Inflammatory macrophage (primary cell): ENCODE data around the gene CALML6.

ENCODE experiments used
- DNase-seq, 2 donors: peaks; one replicate each; pipeline ENCODE4 v3.0.0-alpha.2; 2020 to 2022

The CALML6 gene

GRCh38 chr1:1943834-1944570 is 28.9 kb downstream of the CALML6 start:
- peak; percentile 24 to 48 for DNase-seq

- DNase-seq: no peak
Measured at GRCh38 chr1:1945782-1946393, 30.8 kb downstream of the CALML6 start.

GRCh38 chr1:1946540-1946939 is 31.5 kb downstream of the CALML6 start:
- DNase-seq: no peak

- DNase-seq: no peak
Measured at GRCh38 chr1:1947493-1947892, 32.4 kb downstream of the CALML6 start.

GRCh38 chr1:1948783-1949182 is 33.7 kb downstream of the CALML6 start:
- DNase-seq: no peak

GRCh38 chr1:1950940-1951339 is 35.9 kb downstream of the CALML6 start:
- DNase-seq: no peak

- DNase-seq: no peak
Measured at GRCh38 chr1:1954015-1954414, 39.0 kb downstream of the CALML6 start.

- DNase-seq: no peak
Measured at GRCh38 chr1:1954831-1955441, 39.9 kb downstream of the CALML6 start.

- DNase-seq: no peak
Measured at GRCh38 chr1:1955621-1956094, 40.6 kb downstream of the CALML6 start.

GRCh38 chr1:1956101-1956500 is 41.0 kb downstream of the CALML6 start:
- no peak for DNase-seq

- DNase-seq: no peak
Measured at GRCh38 chr1:1956586-1957532, 41.8 kb downstream of the CALML6 start.

GRCh38 chr1:1957533-1957961 is 42.5 kb downstream of the CALML6 start:
- DNase-seq: no peak

- DNase-seq: no peak
Measured at GRCh38 chr1:1958071-1958541, 43.0 kb downstream of the CALML6 start.

- no peak for DNase-seq
Measured at GRCh38 chr1:1959459-1959839, 44.4 kb downstream of the CALML6 start.

- DNase-seq: peak; percentile 66
Measured at GRCh38 chr1:1959840-1960479, 44.9 kb downstream of the CALML6 start.

- DNase-seq: no peak
Measured at GRCh38 chr1:1960480-1961196, 45.6 kb downstream of the CALML6 start.

- DNase-seq: no peak
Measured at GRCh38 chr1:1962752-1963151, 47.7 kb downstream of the CALML6 start.

- DNase-seq: no peak
Measured at GRCh38 chr1:1963570-1963969, 48.5 kb downstream of the CALML6 start.

- DNase-seq: no peak
Measured at GRCh38 chr1:1964811-1965210, 49.8 kb downstream of the CALML6 start.

GRCh38 chr1:1965546-1965945 is 50.5 kb downstream of the CALML6 start:
- no peak for DNase-seq

GRCh38 chr1:1966071-1966740 is 51.1 kb downstream of the CALML6 start:
- peak; percentile 2 to 28 for DNase-seq
